Lower leg skin (tissue), 3 donors: ENCODE results near the gene ZNF441.

ENCODE experiments used
- CTCF ChIP-seq, 3 donors: fragments of 450-650 bp; IDR thresholded peaks; one replicate each; pipeline ENCODE4 v1.5.1; 2016; ENCODE audit warnings: antibody characterized with exemption in 3 of 3, mild to moderate bottlenecking in 3 of 3, moderate library complexity in 2 of 3
- POLR2A ChIP-seq, 2 donors: fragments of 450-650 bp; IDR thresholded peaks; one replicate each; pipeline ENCODE4 v1.6.1; 2016 to 2017; ENCODE audit warnings: antibody characterized with exemption in 2 of 2, mild to moderate bottlenecking in 1 of 2, moderate library complexity in 1 of 2

- no peak for TF ChIP-seq CTCF (IDR thresholded peaks at IDR 0.05)
- no peak for TF ChIP-seq POLR2A (IDR thresholded peaks at IDR 0.05)
Observed at GRCh38 chr19:11833541-11833940, 66.7 kb downstream of the ZNF441 start.
